Breast epithelium (tissue), 3 donors: ENCODE results near the gene ACIN1.

Experiments used
- CTCF ChIP-seq, 3 donors: fragments of 450-650 bp; IDR thresholded peaks; one replicate each; pipeline ENCODE4 v1.5.1; 2016 to 2017; ENCODE audit warnings: antibody characterized with exemption in 3 of 3, mild to moderate bottlenecking in 3 of 3, moderate library complexity in 3 of 3
- POLR2A ChIP-seq: fragments of 450-650 bp; IDR thresholded peaks from one replicate; pipeline ENCODE4 v1.6.1; 2016; ENCODE audit warnings: antibody characterized with exemption, mild to moderate bottlenecking, moderate library complexity
- POLR2AphosphoS5 ChIP-seq, 3 donors: sonication (generic); formaldehyde crosslinking; IDR thresholded peaks; one replicate each; pipeline ENCODE4 v1.6.1; 2017; ENCODE audit warnings: antibody characterized with exemption in 3 of 3

GRCh38 chr14:23124337-23124954, 29.5 kb upstream of the ACIN1 start:
- TF ChIP-seq CTCF (IDR thresholded peaks at IDR 0.05) (no peak), POLR2A (no peak), POLR2AphosphoS5 (IDR thresholded peaks at IDR 0.05) (no peak)
